Astrocyte (in vitro differentiated cells and primary cell): Measurements from ENCODE around the gene PRKCI.

Source experiments
- EZH2 ChIP-seq: IDR thresholded peaks from 2 replicates; pipeline ENCODE4 v1.6.1; 2012; ENCODE audit warnings: mild to moderate bottlenecking, low read length, inconsistent platforms; ENCODE audit not compliant: insufficient read depth
- TF ChIP-seq, protein P1 (sequence below): IDR thresholded peaks from 2 replicates; pipeline ENCODE4 v1.5.1; 2011; ENCODE audit warnings: low read depth, mild to moderate bottlenecking, inconsistent platforms, low read length, moderate library complexity; ENCODE audit not compliant: insufficient read depth

DNA sequence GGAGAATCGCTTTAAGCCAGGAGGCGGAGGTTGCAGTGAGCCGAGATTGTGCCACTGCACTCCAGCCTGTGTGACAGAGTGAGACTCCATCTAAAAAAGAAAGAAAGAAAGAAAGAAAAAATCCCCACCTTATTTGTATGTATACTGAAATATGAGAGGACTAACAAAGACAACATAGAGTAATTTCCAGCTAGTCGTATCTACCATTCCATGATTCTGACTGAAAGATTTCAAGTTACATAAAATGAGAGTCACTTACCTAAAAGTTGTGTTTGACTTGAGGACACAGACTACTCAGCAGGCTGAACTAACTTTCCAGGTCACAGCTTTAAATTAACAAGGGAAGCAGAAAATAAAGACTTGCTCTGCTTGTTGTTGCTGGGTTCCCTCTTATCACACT, 18.8 kb upstream of the PRKCI start:
- TF ChIP-seq, protein P1, sequence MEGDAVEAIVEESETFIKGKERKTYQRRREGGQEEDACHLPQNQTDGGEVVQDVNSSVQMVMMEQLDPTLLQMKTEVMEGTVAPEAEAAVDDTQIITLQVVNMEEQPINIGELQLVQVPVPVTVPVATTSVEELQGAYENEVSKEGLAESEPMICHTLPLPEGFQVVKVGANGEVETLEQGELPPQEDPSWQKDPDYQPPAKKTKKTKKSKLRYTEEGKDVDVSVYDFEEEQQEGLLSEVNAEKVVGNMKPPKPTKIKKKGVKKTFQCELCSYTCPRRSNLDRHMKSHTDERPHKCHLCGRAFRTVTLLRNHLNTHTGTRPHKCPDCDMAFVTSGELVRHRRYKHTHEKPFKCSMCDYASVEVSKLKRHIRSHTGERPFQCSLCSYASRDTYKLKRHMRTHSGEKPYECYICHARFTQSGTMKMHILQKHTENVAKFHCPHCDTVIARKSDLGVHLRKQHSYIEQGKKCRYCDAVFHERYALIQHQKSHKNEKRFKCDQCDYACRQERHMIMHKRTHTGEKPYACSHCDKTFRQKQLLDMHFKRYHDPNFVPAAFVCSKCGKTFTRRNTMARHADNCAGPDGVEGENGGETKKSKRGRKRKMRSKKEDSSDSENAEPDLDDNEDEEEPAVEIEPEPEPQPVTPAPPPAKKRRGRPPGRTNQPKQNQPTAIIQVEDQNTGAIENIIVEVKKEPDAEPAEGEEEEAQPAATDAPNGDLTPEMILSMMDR: no peak
- no peak for TF ChIP-seq EZH2
